GM18498 (cell line): Measurements from ENCODE around the gene RCHY1.

Experiments used
- ATAC-seq: cut with Tn5 transposase; IDR thresholded peaks from one replicate; pipeline ENCODE4 v1.9.1; 2021; ENCODE audit warnings: mild to moderate bottlenecking, moderate library complexity; ENCODE audit not compliant: unreplicated experiment

RCHY1 gene

GRCh38 chr4:75432683-75433082, 81.5 kb downstream of the RCHY1 start:
- ATAC-seq: no peak

GRCh38 chr4:75429208-75429607, 85.0 kb downstream of the RCHY1 start:
- no peak for ATAC-seq
